Kidney (tissue), 14 donors: ENCODE data around the gene ITLN1. TPM values are rescaled to one million over a fixed set of nuclear protein-coding genes. Genes with fewer than 3 reads are reported as not detected.

Experiments
- DNase-seq, 5 donors: peaks; one replicate each; pipeline ENCODE4 v3.0.0-alpha.2; 2013 to 2020
- FAIRE-seq: peaks from 2 replicates; lab custom pipeline; 2012; peaks lifted over from hg19 to GRCh38; lab: Jason Lieb, UNC
- H3K27ac ChIP-seq, 2 donors: one replicate each; pipeline ENCODE4 v1.7.0; 2013; ENCODE audit warnings: low read depth in 2 of 2, low read length in 2 of 2, inconsistent platforms in 1 of 2
- H3K27me3 ChIP-seq: one replicate; pipeline ENCODE4 v1.7.1; 2013; ENCODE audit warnings: low read length, inconsistent platforms; ENCODE audit not compliant: control insufficient read depth, insufficient read depth
- H3K36me3 ChIP-seq, 3 donors: one replicate each; pipeline versions ENCODE4 v1.7.0 to v1.7.1; 2013; ENCODE audit warnings: low read length in 3 of 3, control low read depth in 1 of 3, inconsistent platforms in 1 of 3; ENCODE audit not compliant: insufficient read depth in 3 of 3, control insufficient read depth in 2 of 3
- H3K4me1 ChIP-seq, 3 donors: one replicate each; pipeline versions ENCODE4 v1.7.0 to v1.7.1; 2013; ENCODE audit warnings: low read length in 3 of 3, inconsistent platforms in 1 of 3, low read depth in 1 of 3; ENCODE audit not compliant: control insufficient read depth in 2 of 3, insufficient read depth in 2 of 3
- H3K4me3 ChIP-seq, 3 donors: one replicate each; pipeline versions ENCODE4 v1.7.0 to v1.8.1; 2013; ENCODE audit warnings: low read length in 3 of 3, control low read depth in 1 of 3, inconsistent platforms in 1 of 3
- H3K9ac ChIP-seq, 3 donors: one replicate each; pipeline versions ENCODE4 v1.7.0 to v1.7.1; 2013; ENCODE audit warnings: low read length in 3 of 3, control low read depth in 1 of 3, inconsistent platforms in 1 of 3
- H3K9me3 ChIP-seq, 3 donors: one replicate each; pipeline versions ENCODE4 v1.7.0 to v1.7.1; 2013; ENCODE audit warnings: low read length in 3 of 3, control low read depth in 1 of 3, inconsistent platforms in 1 of 3; ENCODE audit not compliant: control insufficient read depth in 2 of 3, insufficient read depth in 1 of 3
- CTCF ChIP-seq: IDR thresholded peaks from 3 replicates; pipeline ENCODE4 v1.5.1; 2012; ENCODE audit warnings: mild to moderate bottlenecking, moderate library complexity, borderline replicate concordance; ENCODE audit not compliant: insufficient read depth; ENCODE audit errors: extremely low read depth
- intact Hi-C: fragments of 100-400 bp; cut with DNase I; formaldehyde crosslinking; loops from one replicate; pipeline ENCODE4 v1.11.1; 2022
- polyA plus RNA-seq: library from polyadenylated mRNA; stranded (reverse); fragments of 350-450 nt; fragmentation: Illumina TruSeq; extraction: RNeasy Lipid Tissue Mini Kit (QIAGEN cat#74804); gene quantifications from one replicate; pipeline ENCODE4 v1.2.3, GENCODE V29; 2014; ENCODE audit warnings: low read depth, low replicate concordance; ENCODE audit not compliant: insufficient read depth
- total RNA-seq: library from RNA; stranded (reverse); fragmentation: NEBNext Ultra II Directional; extraction: Animal tissue kit (Norgen Biotek cat#: 25700); gene quantifications from one replicate; pipeline ENCODE4 v1.2.1, GENCODE V29; 2021
- donor health status: control.
- donor health status: control.
- donor health status: control.
- donor health status: control.
- donor health status: control.
- donor health status: DM: yes; HTN: yes; CAD: no.
- donor health status: Normal renal cell carcinoma (clear cell type).

ITLN1 gene
- total and polyA plus RNA-seq, 2 donors from 2014 or later = 15.4 TPM; not detected in 1

DNA sequence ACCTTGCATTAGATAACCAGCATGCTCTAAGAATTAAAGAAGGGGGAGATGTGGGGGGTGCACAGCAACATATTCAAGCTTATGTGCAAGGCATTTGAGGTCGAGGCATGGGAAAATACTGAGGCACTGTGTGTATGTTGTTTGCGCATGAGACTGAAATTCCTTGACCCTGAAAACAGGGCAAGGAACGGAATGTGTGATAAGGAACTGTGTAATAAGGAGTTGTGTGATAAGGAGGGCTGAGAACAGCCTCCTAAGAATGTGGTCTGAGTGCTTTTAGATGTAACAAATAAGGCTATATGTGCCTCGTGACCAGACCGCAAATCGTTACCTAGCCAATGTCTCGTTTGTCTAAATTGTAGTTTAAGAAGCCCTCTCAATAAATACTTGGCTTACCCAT, 26.5 kb upstream of the ITLN1 start:
- H3K9ac ChIP-seq = no peak overlapping the region
- FAIRE-seq = no peak
- peak in 2 of 5 donors; percentile 12 to 47 for DNase-seq
- intact Hi-C loops = no loop called here
- no peaks in the 10 kb centered on the region for H3K36me3 ChIP-seq
- no peaks in the 10 kb centered on the region for H3K27me3 ChIP-seq
- H3K4me3 ChIP-seq = no peak overlapping the region
- H3K4me1 ChIP-seq = no peaks in the 10 kb centered on the region
- no peaks in the 10 kb centered on the region for H3K9me3 ChIP-seq
- H3K27ac ChIP-seq = no peak overlapping the region
- TF ChIP-seq CTCF = no peak

DNA sequence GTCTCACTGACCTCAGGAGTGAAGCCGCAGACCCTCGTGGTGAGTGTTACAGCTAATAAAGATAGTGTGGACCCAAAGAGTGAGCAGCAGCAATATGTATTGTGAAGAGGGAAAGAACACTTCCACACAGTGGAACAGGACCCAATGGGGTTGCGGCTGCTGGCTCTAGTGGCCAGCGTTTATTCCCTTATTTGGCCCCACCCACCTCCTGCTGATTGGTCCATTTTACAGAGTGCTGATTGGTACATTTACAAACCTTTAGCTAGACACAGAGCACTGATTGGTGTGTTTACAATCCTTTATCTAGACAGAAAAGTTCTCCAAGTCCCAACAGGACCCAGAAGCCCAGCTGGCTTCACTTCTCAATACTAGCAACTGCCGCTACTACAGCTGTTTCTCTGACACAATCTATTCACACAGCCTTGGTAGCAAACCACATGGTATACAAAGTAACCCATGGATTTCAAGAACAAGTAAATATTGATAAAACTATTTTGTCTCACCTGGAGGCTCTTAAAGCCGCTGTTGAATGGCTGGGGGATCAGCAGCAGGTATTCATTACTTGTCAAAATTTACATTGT, 25.3 kb upstream of the ITLN1 start:
- DNase-seq (no peak), FAIRE-seq (no peak)
- no peaks in the 10 kb centered on the region for H3K9me3 ChIP-seq
- H3K36me3 ChIP-seq = no peaks in the 10 kb centered on the region
- TF ChIP-seq CTCF = no peak
- H3K4me3 ChIP-seq = no peak overlapping the region
- H3K4me1 ChIP-seq = no peaks in the 10 kb centered on the region
- no peaks in the 10 kb centered on the region for H3K27me3 ChIP-seq
- no peak overlapping the region for H3K9ac ChIP-seq
- intact Hi-C loops = no loop called here
- H3K27ac ChIP-seq = no peak overlapping the region

- no peak for TF ChIP-seq CTCF
- Histone ChIP-seq H3K4me1 (no peaks in the 10 kb centered on the region), H3K9me3 (no peaks in the 10 kb centered on the region), H3K9ac (no peak overlapping the region), H3K27ac (no peak overlapping the region), H3K27me3 (no peaks in the 10 kb centered on the region), H3K4me3 (no peak overlapping the region), H3K36me3 (no peaks in the 10 kb centered on the region)
- intact Hi-C loops = no loop called here
- DNase-seq = no peak
- FAIRE-seq = no peak
Measured at GRCh38 chr1:160907976-160908375, 23.0 kb upstream of the ITLN1 start.

- TF ChIP-seq CTCF = no peak
- Histone ChIP-seq H3K27ac (peak overlapping the region in 1 of 2 donors; percentile 7), H3K4me3 (no peak overlapping the region), H3K27me3 (no peaks in the 10 kb centered on the region), H3K36me3 (no peaks in the 10 kb centered on the region), H3K9me3 (no peaks in the 10 kb centered on the region), H3K4me1 (no peaks in the 10 kb centered on the region), H3K9ac (no peak overlapping the region)
- FAIRE-seq (no peak), DNase-seq (no peak)
- intact Hi-C loops = no loop called here
Measured at GRCh38 chr1:160905617-160905989, 20.6 kb upstream of the ITLN1 start.
